SK-N-MC (cell line): ENCODE results near the gene PACRG.
"Not testable (repeated sequence)": the region's sequence is repeated elsewhere in the genome, so short reads cannot be mapped to it uniquely, and the experiment has no call there.

Source experiments
- DNase-seq: peaks from one replicate; pipeline ENCODE4 v3.0.0-alpha.2; 2011; ENCODE audit warnings: low read depth, low spot score
- H3K27ac ChIP-seq: fragments of 200-600 bp; sonication (generic); 2 replicates; pipeline ENCODE4 v1.5.1; 2016; ENCODE audit warnings: mixed run types
- H3K36me3 ChIP-seq: fragments of 200-600 bp; sonication (generic); 2 replicates; pipeline ENCODE4 v1.6.1; 2017; ENCODE audit warnings: antibody characterized with exemption, low read length, mixed read lengths; ENCODE audit not compliant: insufficient read depth
- H3K4me3 ChIP-seq: fragments of 200-600 bp; sonication (generic); 2 replicates; pipeline ENCODE4 v1.5.1; 2016
- H3K9ac ChIP-seq: fragments of 200-600 bp; sonication (generic); 2 replicates; pipeline ENCODE4 v1.8.0; 2017; ENCODE audit warnings: mixed run types, mixed read lengths; ENCODE audit not compliant: insufficient read length
- H3K9me3 ChIP-seq: fragments of 200-600 bp; sonication (generic); 2 replicates; pipeline ENCODE4 v1.6.1; 2017; ENCODE audit warnings: low read depth, mild to moderate bottlenecking, antibody characterized with exemption, low read length, moderate library complexity, mixed read lengths
- EZH2 ChIP-seq: fragments of 200-600 bp; sonication (generic); IDR thresholded peaks from one replicate; pipeline ENCODE4 v1.6.1; 2017; ENCODE audit warnings: antibody characterized with exemption
- FOXP2 ChIP-seq: optimal IDR thresholded peaks from 2 replicates; pipeline ENCODE3; 2011; ENCODE audit warnings: mild to moderate bottlenecking, moderate library complexity; ENCODE audit not compliant: insufficient read depth; ENCODE audit errors: extremely low read length, control extremely low read depth
- POLR2AphosphoS5 ChIP-seq: IDR thresholded peaks from 2 replicates; pipeline ENCODE4 v1.6.1; 2012; ENCODE audit warnings: mild to moderate bottlenecking, low read depth, low read length, borderline replicate concordance

Gene PACRG

GRCh38 chr6:163313566-163313965 is 585.8 kb downstream of the PACRG start:
- Histone ChIP-seq H3K4me3 (no peak overlapping the region), H3K27ac (no peak overlapping the region), H3K9ac (no peak overlapping the region), H3K9me3 (no peaks in the 10 kb centered on the region), H3K36me3 (no peaks in the 10 kb centered on the region)
- TF ChIP-seq FOXP2 (no peak), EZH2 (no peak), POLR2AphosphoS5 (no peak)
- DNase-seq, result no peak

DNA sequence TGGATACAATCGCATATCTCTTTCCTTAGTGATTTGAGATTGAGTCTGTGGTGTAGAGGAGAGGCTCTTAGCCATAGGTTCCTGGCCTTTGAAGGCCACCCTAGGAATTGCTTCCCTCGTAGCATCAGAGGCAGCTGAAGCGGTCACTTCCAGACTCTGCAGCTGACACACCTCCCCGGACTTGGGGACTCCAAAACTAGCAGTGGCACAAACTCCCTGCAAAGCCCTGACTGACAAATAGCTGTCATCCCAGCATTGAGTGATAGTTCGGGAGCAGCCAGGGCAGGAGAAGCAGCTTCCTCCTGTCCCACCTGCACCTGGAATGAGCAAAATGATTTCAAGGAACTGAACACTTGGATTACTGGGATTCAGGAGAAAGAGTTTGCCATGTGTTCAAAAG is 586.2 kb downstream of the PACRG start:
- Histone ChIP-seq H3K36me3 (no peaks in the 10 kb centered on the region), H3K4me3 (no peak overlapping the region), H3K9me3 (no peaks in the 10 kb centered on the region), H3K27ac (no peak overlapping the region), H3K9ac (no peak overlapping the region)
- DNase-seq, result no peak
- TF ChIP-seq POLR2AphosphoS5 (no peak), FOXP2 (no peak), EZH2 (no peak)

- TF ChIP-seq FOXP2 (no peak), POLR2AphosphoS5 (no peak), EZH2 (no peak)
- H3K9ac ChIP-seq, result no peak overlapping the region
- no peak overlapping the region for H3K4me3 ChIP-seq
- DNase-seq, result no peak
- H3K27ac ChIP-seq, result no peak overlapping the region
- no peaks in the 10 kb centered on the region for H3K36me3 ChIP-seq
- no peaks in the 10 kb centered on the region for H3K9me3 ChIP-seq
Observed at GRCh38 chr6:163314791-163315470, 587.2 kb downstream of the PACRG start.

DNA sequence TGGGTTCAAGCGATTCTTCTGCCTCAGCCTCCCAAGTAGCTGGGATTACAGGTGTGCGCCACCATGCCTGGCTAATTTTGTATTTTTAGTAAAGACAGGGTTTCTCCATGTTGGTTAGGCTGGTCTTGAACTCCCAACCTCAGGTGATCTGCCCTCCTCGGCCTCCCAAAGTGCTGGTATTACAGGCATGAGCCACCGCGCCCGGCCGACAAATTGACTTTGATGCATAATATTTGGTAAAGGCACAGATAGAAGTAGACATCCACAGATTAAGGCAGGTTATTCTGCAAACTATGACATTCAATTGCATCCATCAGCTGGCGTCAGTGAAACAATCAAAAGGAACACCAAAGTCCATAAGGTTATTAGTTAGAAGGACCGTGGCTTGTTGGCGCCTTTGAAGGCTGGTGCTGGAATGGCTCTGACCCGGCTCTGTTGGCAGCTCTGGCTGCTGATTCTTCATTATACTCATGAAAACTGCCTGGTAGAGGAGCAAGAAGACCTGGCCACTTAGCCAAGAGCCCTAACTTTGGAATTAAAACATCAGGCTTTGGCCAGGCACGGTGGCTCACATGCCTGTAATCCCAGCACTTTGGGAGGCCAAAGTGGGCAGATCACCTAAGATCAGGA is 589.2 kb downstream of the PACRG start:
- H3K9me3 ChIP-seq, H3K36me3 ChIP-seq, DNase-seq, H3K9ac ChIP-seq, H3K4me3 ChIP-seq, H3K27ac ChIP-seq: not testable (repeated sequence)

DNA sequence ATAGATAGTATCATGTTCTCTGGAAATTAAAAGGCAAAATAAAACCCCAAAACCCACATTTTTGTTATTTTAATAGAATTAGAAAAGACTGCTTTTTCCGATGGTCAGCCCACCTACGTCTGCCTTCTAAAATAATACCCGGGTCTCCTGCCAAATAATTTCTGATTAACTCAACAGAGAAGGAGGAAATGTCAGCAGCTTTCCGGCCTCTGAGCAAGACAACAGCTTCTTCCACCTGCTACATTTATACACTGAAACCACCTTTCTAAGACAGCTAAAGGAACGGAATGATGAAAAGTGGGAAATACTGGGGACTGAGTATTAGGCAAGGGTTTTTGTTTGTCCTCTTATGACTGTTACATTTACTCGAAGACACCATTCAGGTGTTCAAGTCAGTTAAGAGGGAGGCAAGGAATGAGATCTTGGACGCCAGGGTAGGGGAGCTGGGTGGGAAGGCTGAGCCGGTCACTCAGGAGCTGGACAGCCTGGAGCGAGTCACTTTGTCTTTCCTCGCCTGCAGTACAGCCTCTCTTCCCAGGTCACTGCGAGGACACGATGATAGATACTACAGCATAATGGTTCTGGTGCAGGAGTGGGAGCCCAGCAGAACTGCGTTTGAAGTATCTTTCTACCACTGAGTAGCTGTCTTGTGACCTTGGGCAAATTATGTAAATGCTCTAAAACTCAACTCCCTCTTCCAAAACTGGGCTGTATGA is 590.5 kb downstream of the PACRG start:
- Histone ChIP-seq H3K27ac (no peak overlapping the region), H3K4me3 (no peak overlapping the region), H3K36me3 (no peaks in the 10 kb centered on the region), H3K9me3 (no peaks in the 10 kb centered on the region), H3K9ac (no peak overlapping the region)
- no peak for DNase-seq
- TF ChIP-seq EZH2, result no peak

GRCh38 chr6:163319609-163320366 is 592.0 kb downstream of the PACRG start:
- no peak overlapping the region for H3K9ac ChIP-seq
- H3K9me3 ChIP-seq, result no peaks in the 10 kb centered on the region
- no peak overlapping the region for H3K27ac ChIP-seq
- no peaks in the 10 kb centered on the region for H3K36me3 ChIP-seq
- TF ChIP-seq EZH2, result no peak
- TF ChIP-seq POLR2AphosphoS5, result no peak
- TF ChIP-seq FOXP2, result no peak
- H3K4me3 ChIP-seq, result no peak overlapping the region
- DNase-seq, result no peak

- H3K9ac ChIP-seq, result no peak overlapping the region
- no peak overlapping the region for H3K4me3 ChIP-seq
- no peaks in the 10 kb centered on the region for H3K9me3 ChIP-seq
- no peak overlapping the region for H3K27ac ChIP-seq
- no peak for TF ChIP-seq POLR2AphosphoS5
- no peak for TF ChIP-seq FOXP2
- TF ChIP-seq EZH2, result no peak
- DNase-seq, result no peak
- no peaks in the 10 kb centered on the region for H3K36me3 ChIP-seq
Observed at GRCh38 chr6:163320402-163320801, 592.6 kb downstream of the PACRG start.

GRCh38 chr6:163320804-163321203 is 593.0 kb downstream of the PACRG start:
- TF ChIP-seq FOXP2, result no peak
- TF ChIP-seq EZH2, result no peak
- no peak for TF ChIP-seq POLR2AphosphoS5
- no peak overlapping the region for H3K4me3 ChIP-seq
- no peaks in the 10 kb centered on the region for H3K36me3 ChIP-seq
- no peak overlapping the region for H3K27ac ChIP-seq
- H3K9ac ChIP-seq, result no peak overlapping the region
- DNase-seq, result no peak
- H3K9me3 ChIP-seq, result no peaks in the 10 kb centered on the region
